ENCODE data around the gene ZNF532. TPM values are rescaled to one million over a fixed set of nuclear protein-coding genes. Genes with fewer than 3 reads are reported as not detected.

Gene ZNF532
- total and polyA plus RNA-seq, 2 donors (not counting 3 experiments of a cell fraction or from before 2014, with no cell fraction given) = 42.3 to 70.1 TPM

GRCh38 chr18:58955738-58956137 lies 91.1 kb downstream of the ZNF532 start:
- Histone ChIP-seq H3K4me1 (ENCODE audit: control insufficient read depth, extremely low read depth, insufficient read depth, low read length) (peaks cover 4% of the 10 kb centered on the region), H2AFZ (ENCODE audit: low read depth, low read length) (no peak overlapping the region), H3K27ac (ENCODE audit: insufficient read depth, low read depth, low read length) (no peak overlapping the region), H3K9ac (replicated peaks; ENCODE audit: extremely low read depth, insufficient read depth, low read length) (no peak overlapping the region), H4K20me1 (replicated peaks; ENCODE audit: control insufficient read depth, extremely low read depth, insufficient read depth, low read length) (no peaks in the 10 kb centered on the region), H3K27me3 (ENCODE audit: control insufficient read depth in 2 of 2, insufficient read depth in 2 of 2, low read length in 2 of 2) (no peaks in the 10 kb centered on the region), H3K4me3 (replicated peaks in 1 of 3; ENCODE audit: insufficient read depth in 1 of 3, low read depth in 1 of 3, low read length in 3 of 3) (no peak overlapping the region), H3K79me2 (ENCODE audit: control insufficient read depth, insufficient read depth, low read length) (no peaks in the 10 kb centered on the region), H3K36me3 (ENCODE audit: control insufficient read depth in 2 of 2, extremely low read depth in 1 of 2, insufficient read depth in 2 of 2, low read length in 2 of 2) (no peaks in the 10 kb centered on the region), H3K4me2 (ENCODE audit: insufficient read depth, low read length) (no peak overlapping the region), H3K9me1 (replicated peaks; ENCODE audit: control insufficient read depth, extremely low read depth, insufficient read depth, low read length) (no peaks in the 10 kb centered on the region), H3K9me3 (replicated peaks; ENCODE audit: control insufficient read depth, insufficient read depth, low read length) (no peaks in the 10 kb centered on the region)
- ChIA-PET POLR2A (no interaction called here), CTCF (no interaction called here)
- no TSS peak for BruUV-seq (replicated peaks)
- dilution Hi-C loops (cut with MboI; ENCODE audit: extremely low pct_ligation_motif_present, low sequenced_read_pairs) (no loop called here), intact Hi-C loops (cut with micrococcal nuclease) (no loop called here)
- FAIRE-seq = no peak
- TF ChIP-seq FOS (IDR thresholded peaks at IDR 0.05; ENCODE audit: borderline replicate concordance, insufficient read depth, low read length) (no peak), GATA2 (IDR thresholded peaks at IDR 0.05; ENCODE audit: insufficient read depth, insufficient read length, low read depth, low read length) (no peak), JUN (IDR thresholded peaks at IDR 0.05; ENCODE audit: borderline replicate concordance, insufficient read depth, insufficient read length, low read depth) (no peak), MYC (IDR thresholded peaks at IDR 0.05; ENCODE audit: low read depth, low read length) (no peak), EZH2 (IDR thresholded peaks at IDR 0.05; ENCODE audit: borderline replicate concordance, low read depth, low read length, severe bottlenecking) (no peak), POLR2A (IDR thresholded peaks at IDR 0.05; ENCODE audit: low read depth, low read length) (no peak), CTCF (IDR thresholded peaks at IDR 0.05; ENCODE audit: extremely low read depth in 1 of 2, insufficient read depth in 1 of 2, low read depth in 1 of 2, low read length in 2 of 2) (no peak), POLR2AphosphoS5 (IDR thresholded peaks at IDR 0.05; ENCODE audit: insufficient read depth, low read depth, low read length) (no peak), MAX (IDR thresholded peaks at IDR 0.05; ENCODE audit: insufficient read depth, insufficient read length) (no peak)
- DNase-seq (ENCODE audit: low read depth, low spot score) = no peak
